GM19397 (cell line): ENCODE measurements around the gene WDR43.
"Not testable (repeated sequence)": the region's sequence is repeated elsewhere in the genome, so short reads cannot be mapped to it uniquely, and the experiment has no call there.

Source experiments
- ATAC-seq: cut with Tn5 transposase; IDR thresholded peaks from one replicate; pipeline ENCODE4 v1.9.1; 2021; ENCODE audit warnings: mild to moderate bottlenecking, moderate library complexity; ENCODE audit not compliant: unreplicated experiment

The WDR43 gene

GRCh38 chr2:28960401-28960800 is 65.9 kb downstream of the WDR43 start:
- no peak for ATAC-seq

- no peak for ATAC-seq
These were observed 68.0 kb downstream of the WDR43 start for GRCh38 chr2:28962505-28962904.

- ATAC-seq, result no peak
These were observed 76.1 kb downstream of the WDR43 start for GRCh38 chr2:28970464-28971160.

GRCh38 chr2:28972778-28973335 is 78.4 kb downstream of the WDR43 start:
- no peak for ATAC-seq

GRCh38 chr2:28974252-28974651 is 79.8 kb downstream of the WDR43 start:
- ATAC-seq, result no peak

- ATAC-seq, result no peak
These were observed 81.2 kb downstream of the WDR43 start for GRCh38 chr2:28975671-28976070.

GRCh38 chr2:28976584-28976983 is 82.1 kb downstream of the WDR43 start:
- no peak for ATAC-seq

GRCh38 chr2:28977176-28977875 is 82.9 kb downstream of the WDR43 start:
- no peak for ATAC-seq

- not testable (repeated sequence) for ATAC-seq
These were observed 83.5 kb downstream of the WDR43 start for GRCh38 chr2:28978001-28978400.

- no peak for ATAC-seq
These were observed 84.1 kb downstream of the WDR43 start for GRCh38 chr2:28978606-28979005.

- ATAC-seq, result no peak
These were observed 84.6 kb downstream of the WDR43 start for GRCh38 chr2:28979041-28979440.

- no peak for ATAC-seq
These were observed 85.3 kb downstream of the WDR43 start for GRCh38 chr2:28979576-28980366.

- no peak for ATAC-seq
These were observed 86.0 kb downstream of the WDR43 start for GRCh38 chr2:28980368-28981015.

- ATAC-seq, result no peak
These were observed 86.6 kb downstream of the WDR43 start, which contains the start of gene TOGARAM2 for GRCh38 chr2:28981016-28981441. TOGARAM2 (plus strand) TSS chr2:28981298; CDS start chr2:28994835, 13,537 bp downstream.

GRCh38 chr2:28981620-28982376 is 87.3 kb downstream of the WDR43 start:
- no peak for ATAC-seq

- no peak for ATAC-seq
These were observed 88.0 kb downstream of the WDR43 start for GRCh38 chr2:28982381-28982950.

GRCh38 chr2:28986429-28986828 is 92.0 kb downstream of the WDR43 start:
- ATAC-seq, result no peak

GRCh38 chr2:28989973-28990372 is 95.5 kb downstream of the WDR43 start:
- no peak for ATAC-seq

GRCh38 chr2:28990445-28990844 is 96.0 kb downstream of the WDR43 start:
- ATAC-seq, result no peak

- no peak for ATAC-seq
These were observed 96.6 kb downstream of the WDR43 start for GRCh38 chr2:28991021-28991420.
